Measurements from ENCODE around the gene CIB4. TPM values are rescaled to one million over a fixed set of nuclear protein-coding genes. Genes with fewer than 3 reads are reported as not detected.

The CIB4 gene
- total RNA-seq, 1 donor from 2014 or later: not detected

- Mint-ChIP-seq H3K27ac (no peak overlapping the region), H3K9me3 (no peaks in the 10 kb centered on the region), H3K36me3 (ENCODE audit: low read depth) (no peaks in the 10 kb centered on the region), H3K27me3 (ENCODE audit: low read depth) (peaks cover 12% of the 10 kb centered on the region), H3K4me1 (ENCODE audit: low read depth) (peaks cover 4% of the 10 kb centered on the region), H3K4me3 (ENCODE audit: low read depth) (no peak overlapping the region)
- intact Hi-C loops (cut with micrococcal nuclease): no loop called here
- DNase-seq (ENCODE audit: low spot score): no peak
Observed at GRCh38 chr2:26613241-26614215, 27.6 kb downstream of the CIB4 start.

GRCh38 chr2:26612522-26613240 lies 28.5 kb downstream of the CIB4 start:
- no peaks in the 10 kb centered on the region for H3K9me3 Mint-ChIP-seq
- peaks cover 4% of the 10 kb centered on the region for H3K4me1 Mint-ChIP-seq (ENCODE audit: low read depth)
- H3K27me3 Mint-ChIP-seq (ENCODE audit: low read depth): peaks cover 12% of the 10 kb centered on the region
- no peaks in the 10 kb centered on the region for H3K36me3 Mint-ChIP-seq (ENCODE audit: low read depth)
- intact Hi-C loops (cut with micrococcal nuclease): no loop called here
- DNase-seq (ENCODE audit: low spot score): no peak
- no peak overlapping the region for H3K4me3 Mint-ChIP-seq (ENCODE audit: low read depth)
- H3K27ac Mint-ChIP-seq: no peak overlapping the region

GRCh38 chr2:26612034-26612433 lies 29.1 kb downstream of the CIB4 start:
- peaks cover 14% of the 10 kb centered on the region for H3K27me3 Mint-ChIP-seq (ENCODE audit: low read depth)
- no peaks in the 10 kb centered on the region for H3K36me3 Mint-ChIP-seq (ENCODE audit: low read depth)
- H3K27ac Mint-ChIP-seq: no peak overlapping the region

GRCh38 chr2:26610504-26611335 lies 30.4 kb downstream of the CIB4 start:
- no peak for DNase-seq (ENCODE audit: low spot score)
- H3K27me3 Mint-ChIP-seq (ENCODE audit: low read depth): peaks cover 16% of the 10 kb centered on the region
- H3K27ac Mint-ChIP-seq: no peak overlapping the region
- intact Hi-C loops (cut with micrococcal nuclease): no loop called here
- no peaks in the 10 kb centered on the region for H3K9me3 Mint-ChIP-seq
- no peak overlapping the region for H3K4me3 Mint-ChIP-seq (ENCODE audit: low read depth)
- H3K4me1 Mint-ChIP-seq (ENCODE audit: low read depth): peaks cover 4% of the 10 kb centered on the region
- no peaks in the 10 kb centered on the region for H3K36me3 Mint-ChIP-seq (ENCODE audit: low read depth)

More at GRCh38 chr2:26612034-26612433, 29.1 kb downstream of the CIB4 start:
- H3K4me1 Mint-ChIP-seq (ENCODE audit: low read depth): peaks cover 4% of the 10 kb centered on the region
- no peak for DNase-seq (ENCODE audit: low spot score)
- no peaks in the 10 kb centered on the region for H3K9me3 Mint-ChIP-seq
- intact Hi-C loops (cut with micrococcal nuclease): no loop called here
- H3K4me3 Mint-ChIP-seq (ENCODE audit: low read depth): no peak overlapping the region

- DNase-seq (ENCODE audit: low spot score): no peak
- H3K4me1 Mint-ChIP-seq (ENCODE audit: low read depth): peaks cover 6% of the 10 kb centered on the region
- no peaks in the 10 kb centered on the region for H3K36me3 Mint-ChIP-seq (ENCODE audit: low read depth)
- no peak overlapping the region for H3K27ac Mint-ChIP-seq
- intact Hi-C loops (cut with micrococcal nuclease): no loop called here
- H3K27me3 Mint-ChIP-seq (ENCODE audit: low read depth): peaks cover 17% of the 10 kb centered on the region
- H3K4me3 Mint-ChIP-seq (ENCODE audit: low read depth): no peak overlapping the region
- H3K9me3 Mint-ChIP-seq: no peaks in the 10 kb centered on the region
Observed at GRCh38 chr2:26609839-26610277, 31.3 kb downstream of the CIB4 start.

- Mint-ChIP-seq H3K27ac (no peak overlapping the region), H3K4me3 (ENCODE audit: low read depth) (no peak overlapping the region), H3K36me3 (ENCODE audit: low read depth) (no peaks in the 10 kb centered on the region), H3K27me3 (ENCODE audit: low read depth) (peaks cover 22% of the 10 kb centered on the region), H3K4me1 (ENCODE audit: low read depth) (peaks cover 6% of the 10 kb centered on the region), H3K9me3 (no peaks in the 10 kb centered on the region)
- intact Hi-C loops (cut with micrococcal nuclease): no loop called here
- no peak for DNase-seq (ENCODE audit: low spot score)
Observed at GRCh38 chr2:26609205-26609631, 31.9 kb downstream of the CIB4 start.

GRCh38 chr2:26608557-26608956 lies 32.6 kb downstream of the CIB4 start:
- Mint-ChIP-seq H3K27me3 (ENCODE audit: low read depth) (peaks cover 22% of the 10 kb centered on the region), H3K36me3 (ENCODE audit: low read depth) (no peaks in the 10 kb centered on the region), H3K9me3 (no peaks in the 10 kb centered on the region), H3K4me3 (ENCODE audit: low read depth) (no peak overlapping the region), H3K4me1 (ENCODE audit: low read depth) (peaks cover 6% of the 10 kb centered on the region), H3K27ac (no peak overlapping the region)
- intact Hi-C loops (cut with micrococcal nuclease): no loop called here
- no peak for DNase-seq (ENCODE audit: low spot score)

- no peaks in the 10 kb centered on the region for H3K9me3 Mint-ChIP-seq
- no peak overlapping the region for H3K27ac Mint-ChIP-seq
- peaks cover 6% of the 10 kb centered on the region for H3K4me1 Mint-ChIP-seq (ENCODE audit: low read depth)
Observed at GRCh38 chr2:26607698-26608097, 33.5 kb downstream of the CIB4 start.

GRCh38 chr2:26606847-26607190 lies 34.3 kb downstream of the CIB4 start:
- DNase-seq (ENCODE audit: low spot score): no peak
- H3K9me3 Mint-ChIP-seq: no peaks in the 10 kb centered on the region
- peaks cover 6% of the 10 kb centered on the region for H3K4me1 Mint-ChIP-seq (ENCODE audit: low read depth)
- H3K27ac Mint-ChIP-seq: no peak overlapping the region
- H3K4me3 Mint-ChIP-seq (ENCODE audit: low read depth): no peak overlapping the region
- no peaks in the 10 kb centered on the region for H3K36me3 Mint-ChIP-seq (ENCODE audit: low read depth)
- peaks cover 31% of the 10 kb centered on the region for H3K27me3 Mint-ChIP-seq (ENCODE audit: low read depth)
- intact Hi-C loops (cut with micrococcal nuclease): no loop called here

More at GRCh38 chr2:26607698-26608097, 33.5 kb downstream of the CIB4 start:
- no peaks in the 10 kb centered on the region for H3K36me3 Mint-ChIP-seq (ENCODE audit: low read depth)
- H3K27me3 Mint-ChIP-seq (ENCODE audit: low read depth): peaks cover 26% of the 10 kb centered on the region
- no peak overlapping the region for H3K4me3 Mint-ChIP-seq (ENCODE audit: low read depth)
- intact Hi-C loops (cut with micrococcal nuclease): no loop called here
- no peak for DNase-seq (ENCODE audit: low spot score)

- Mint-ChIP-seq H3K9me3 (no peaks in the 10 kb centered on the region), H3K36me3 (ENCODE audit: low read depth) (no peaks in the 10 kb centered on the region), H3K4me1 (ENCODE audit: low read depth) (peaks cover 6% of the 10 kb centered on the region), H3K27ac (no peak overlapping the region), H3K27me3 (ENCODE audit: low read depth) (peaks cover 37% of the 10 kb centered on the region), H3K4me3 (ENCODE audit: low read depth) (no peak overlapping the region)
- DNase-seq (ENCODE audit: low spot score): no peak
- intact Hi-C loops (cut with micrococcal nuclease): loop anchor here (1.0 kb wide), 1 partner anchor 139 kb away; no protein-coding TSS in a partner anchor
Observed at GRCh38 chr2:26605999-26606846, 34.9 kb downstream of the CIB4 start.

GRCh38 chr2:26605195-26605998 lies 35.8 kb downstream of the CIB4 start:
- H3K27me3 Mint-ChIP-seq (ENCODE audit: low read depth): peaks cover 36% of the 10 kb centered on the region
- H3K27ac Mint-ChIP-seq: no peak overlapping the region
- no peaks in the 10 kb centered on the region for H3K9me3 Mint-ChIP-seq
- intact Hi-C loops (cut with micrococcal nuclease): loop anchor here (1.0 kb wide), 1 partner anchor 140 kb away; no protein-coding TSS in a partner anchor
- H3K4me1 Mint-ChIP-seq (ENCODE audit: low read depth): peaks cover 6% of the 10 kb centered on the region
- H3K36me3 Mint-ChIP-seq (ENCODE audit: low read depth): no peaks in the 10 kb centered on the region
- H3K4me3 Mint-ChIP-seq (ENCODE audit: low read depth): no peak overlapping the region
- DNase-seq (ENCODE audit: low spot score): no peak

All from activated T-helper 2 cell treated with anti-CD3 and anti-CD28 coated beads, Interferon-gamma antibody, Interleukin-2, Interleukin-4, amounts not matched to agents 10 μg/mL and 5 μg/mL and 100 μg/mL, durations not matched to agents 14 hours and 24 hours and 36 hours (primary cell).